Nucleus accumbens (tissue), 56 donors: Measurements from ENCODE around the gene ARPC4.
"Not testable (repeated sequence)": the region's sequence is repeated elsewhere in the genome, so short reads cannot be mapped to it uniquely, and the experiment has no call there.

ENCODE experiments used
- DNase-seq, 56 donors: peaks; one replicate each; lab custom pipeline; 2025; lab: John Stamatoyannopoulos, UW

Gene ARPC4

DNA sequence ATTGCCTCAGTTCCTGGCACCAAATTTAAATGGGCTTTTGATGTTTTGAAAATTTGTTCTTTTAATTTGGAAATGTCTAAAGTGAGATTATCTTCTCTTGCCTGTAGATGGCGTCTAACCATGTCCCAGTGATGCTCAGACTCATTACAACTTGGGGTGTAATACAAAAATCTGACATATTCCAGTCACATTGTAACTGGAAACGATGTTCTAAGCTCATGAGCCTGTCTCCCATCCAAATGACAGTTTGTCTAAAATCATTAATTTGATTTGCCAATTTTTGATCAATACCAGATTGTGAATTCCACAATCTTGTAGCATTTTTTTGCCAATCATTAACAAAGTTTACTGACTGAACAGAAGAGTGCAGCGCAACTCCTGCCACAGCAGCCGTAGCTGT, 56.0 kb downstream of the ARPC4 start:
- peak in 1 of 56 donors; percentile 28 for DNase-seq

DNA sequence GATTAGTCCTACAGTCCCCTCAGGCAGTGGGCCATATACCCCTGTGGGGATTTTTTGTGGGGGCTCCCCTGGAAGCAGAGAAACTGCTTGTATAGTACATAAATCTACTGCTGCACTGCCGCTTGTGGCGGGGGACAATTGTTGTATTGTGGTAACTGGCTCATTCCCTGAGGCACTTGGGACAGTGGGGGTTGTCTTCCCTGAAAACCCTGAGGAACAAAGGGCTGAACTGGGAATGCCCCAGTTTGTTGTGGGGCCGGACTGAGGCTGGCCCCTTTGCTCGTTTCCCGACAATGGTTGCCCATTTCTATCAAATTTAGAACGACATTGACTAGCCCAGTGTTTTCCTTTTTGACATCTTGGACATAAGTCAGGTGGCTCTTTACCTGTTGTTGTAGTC, 58.5 kb downstream of the ARPC4 start:
- DNase-seq: peak in 12 of 56 donors; percentile 6 to 34 (median 18)

DNA sequence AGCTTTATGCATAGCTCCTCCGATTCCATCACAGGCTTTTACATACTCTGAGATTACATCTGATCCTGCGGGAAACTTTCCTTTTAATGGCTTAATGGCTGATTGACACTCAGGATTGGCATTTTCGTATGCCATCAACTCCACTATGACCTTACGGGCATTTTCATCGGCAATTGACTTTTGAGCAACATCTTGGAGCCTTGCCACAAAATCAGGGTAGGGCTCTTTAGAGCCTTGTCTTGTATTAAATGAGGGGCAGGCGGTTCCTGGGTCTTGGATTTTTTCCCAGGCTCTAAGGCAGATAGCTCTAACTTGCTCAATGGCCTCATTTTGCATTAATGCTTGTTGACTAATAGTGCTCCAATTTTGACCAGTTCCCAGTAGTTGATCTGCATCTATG, 59.0 kb downstream of the ARPC4 start:
- peak in 1 of 56 donors; percentile 42 for DNase-seq

DNA sequence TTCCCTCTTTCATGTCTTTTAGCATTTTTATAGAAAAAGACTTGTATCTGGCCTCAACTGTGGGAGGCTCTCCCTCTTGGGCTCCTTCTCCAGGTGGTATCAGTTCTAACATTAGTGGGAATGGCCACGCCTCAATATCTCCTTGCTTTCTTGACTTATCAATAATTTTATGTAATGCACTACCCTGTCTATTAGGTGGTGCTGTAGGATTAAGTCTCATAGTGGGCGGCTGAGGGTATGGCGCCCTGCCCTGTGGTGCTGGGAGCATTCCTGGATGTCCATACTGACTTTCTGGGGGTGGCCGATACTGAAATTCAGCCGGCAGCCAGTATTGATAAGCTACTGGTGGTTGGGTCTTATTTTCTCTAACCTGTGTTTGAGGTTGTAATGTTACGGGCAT, 59.6 kb downstream of the ARPC4 start:
- DNase-seq: no peak

DNA sequence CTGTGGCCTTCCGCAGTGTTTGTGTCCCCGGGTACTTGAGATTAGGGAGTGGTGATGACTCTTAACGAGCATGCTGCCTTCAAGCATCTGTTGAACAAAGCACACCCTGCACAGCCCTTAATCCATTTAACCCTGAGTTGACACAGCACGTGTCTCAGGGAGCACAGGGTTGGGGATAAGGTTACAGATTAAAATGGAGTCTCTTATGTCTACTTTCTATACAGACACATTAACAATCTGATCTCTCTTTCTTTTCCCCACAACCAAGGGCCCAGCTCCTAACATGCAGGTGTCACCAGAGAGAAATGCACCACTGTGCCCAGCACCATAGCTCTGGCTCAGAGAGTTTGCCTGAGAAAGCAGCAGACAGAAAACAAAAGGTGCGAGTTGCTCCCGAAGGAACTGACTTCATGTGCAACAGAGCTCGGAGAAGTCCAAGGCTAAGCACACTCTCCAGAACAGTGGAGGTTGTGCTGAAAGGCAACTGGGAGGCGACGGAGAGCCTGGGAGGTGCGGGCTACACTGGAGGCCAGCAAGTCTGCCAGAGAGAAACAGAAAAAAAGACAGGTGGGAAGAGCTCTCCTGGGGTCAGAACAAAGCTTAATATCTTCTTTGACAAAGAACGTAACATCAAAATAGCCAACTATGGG, 61.5 kb downstream of the ARPC4 start:
- DNase-seq: not testable (repeated sequence)

DNA sequence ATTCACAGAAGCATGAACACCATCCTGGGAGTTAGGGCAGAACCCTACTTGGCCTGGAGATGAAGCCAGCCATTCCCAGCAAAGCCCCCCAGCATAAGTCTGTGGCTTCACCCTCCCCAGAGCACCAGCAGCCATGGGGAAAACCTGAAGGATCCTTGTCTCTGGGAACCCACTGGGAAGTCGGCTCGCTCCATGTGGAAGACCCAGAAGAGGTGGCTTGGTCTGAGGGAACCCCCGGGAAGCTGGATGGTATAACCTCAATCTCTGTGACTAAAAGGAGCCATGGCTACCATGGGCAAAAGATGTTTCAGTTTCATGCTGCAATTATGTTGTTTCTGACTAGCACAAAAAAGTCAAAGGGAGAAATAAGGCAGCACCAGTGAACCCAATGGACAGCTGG, 62.7 kb downstream of the ARPC4 start:
- DNase-seq: no peak
